C4-2B (cell line): ENCODE measurements around the gene TES.

Experiments
- ZFX ChIP-seq: fragments of 450-650 bp; IDR thresholded peaks from 2 replicates; pipeline ENCODE4 v1.6.1; 2017
- TF ChIP-seq, protein P1 (sequence below): fragments of 450-650 bp; conservative IDR thresholded peaks from 2 replicates; pipeline ENCODE4 v1.5.1; 2017; ENCODE audit warnings: mild to moderate bottlenecking

GRCh38 chr7:116231949-116232348 is 21.6 kb downstream of the TES start:
- TF ChIP-seq, protein P1, sequence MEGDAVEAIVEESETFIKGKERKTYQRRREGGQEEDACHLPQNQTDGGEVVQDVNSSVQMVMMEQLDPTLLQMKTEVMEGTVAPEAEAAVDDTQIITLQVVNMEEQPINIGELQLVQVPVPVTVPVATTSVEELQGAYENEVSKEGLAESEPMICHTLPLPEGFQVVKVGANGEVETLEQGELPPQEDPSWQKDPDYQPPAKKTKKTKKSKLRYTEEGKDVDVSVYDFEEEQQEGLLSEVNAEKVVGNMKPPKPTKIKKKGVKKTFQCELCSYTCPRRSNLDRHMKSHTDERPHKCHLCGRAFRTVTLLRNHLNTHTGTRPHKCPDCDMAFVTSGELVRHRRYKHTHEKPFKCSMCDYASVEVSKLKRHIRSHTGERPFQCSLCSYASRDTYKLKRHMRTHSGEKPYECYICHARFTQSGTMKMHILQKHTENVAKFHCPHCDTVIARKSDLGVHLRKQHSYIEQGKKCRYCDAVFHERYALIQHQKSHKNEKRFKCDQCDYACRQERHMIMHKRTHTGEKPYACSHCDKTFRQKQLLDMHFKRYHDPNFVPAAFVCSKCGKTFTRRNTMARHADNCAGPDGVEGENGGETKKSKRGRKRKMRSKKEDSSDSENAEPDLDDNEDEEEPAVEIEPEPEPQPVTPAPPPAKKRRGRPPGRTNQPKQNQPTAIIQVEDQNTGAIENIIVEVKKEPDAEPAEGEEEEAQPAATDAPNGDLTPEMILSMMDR: no peak
- no peak for TF ChIP-seq ZFX
